WTC11 (cell line): ENCODE data around the gene ACTL8.

ENCODE experiments used
- FOXJ3 ChIP-seq: sonication (generic); formaldehyde crosslinking; IDR thresholded peaks from 2 replicates; pipeline ENCODE4 v1.9.0; 2021; ENCODE audit warnings: missing genetic modification reagents, mild to moderate bottlenecking, borderline replicate concordance
- MXD4 ChIP-seq: fragments of 250-450 bp; sonication (Bioruptor Pico); IDR thresholded peaks from 2 replicates; pipeline ENCODE4 v1.8.0; 2021; ENCODE audit warnings: mild to moderate bottlenecking, moderate library complexity, borderline replicate concordance
- NFE2L1 ChIP-seq: sonication (generic); formaldehyde crosslinking; IDR thresholded peaks from 2 replicates; pipeline ENCODE4 v1.8.1; 2023; ENCODE audit warnings: missing genetic modification reagents
- SP1 ChIP-seq: sonication (generic); formaldehyde crosslinking; conservative IDR thresholded peaks from 2 replicates; pipeline ENCODE4 v1.8.1; 2022; ENCODE audit warnings: missing genetic modification reagents
- TEAD1 ChIP-seq: sonication (generic); formaldehyde crosslinking; IDR thresholded peaks from 2 replicates; pipeline ENCODE4 v1.8.0; 2022; ENCODE audit warnings: mild to moderate bottlenecking, missing genetic modification reagents
- TP53 ChIP-seq: sonication (generic); formaldehyde crosslinking; IDR thresholded peaks from 2 replicates; pipeline ENCODE4 v1.8.1; 2023; ENCODE audit warnings: mild to moderate bottlenecking, missing genetic modification reagents
- TF ChIP-seq, protein P1 (sequence below): sonication (generic); formaldehyde crosslinking; IDR thresholded peaks from 2 replicates; pipeline ENCODE4 v1.8.1; 2022; ENCODE audit warnings: low read depth, missing genetic modification reagents, borderline replicate concordance
- TF ChIP-seq, protein P2 (sequence below): fragments of 200-600 bp; IDR thresholded peaks from 2 replicates; pipeline ENCODE4 v1.8.0; 2022; ENCODE audit warnings: antibody characterized with exemption
- TF ChIP-seq, protein P3 (sequence below): sonication (generic); formaldehyde crosslinking; IDR thresholded peaks from 2 replicates; pipeline ENCODE4 v1.8.1; 2023; ENCODE audit warnings: mild to moderate bottlenecking, missing genetic modification reagents, moderate library complexity
- TF ChIP-seq, protein P4 (sequence below): sonication (generic); formaldehyde crosslinking; IDR thresholded peaks from 2 replicates; pipeline ENCODE4 v1.8.1; 2023; ENCODE audit warnings: mild to moderate bottlenecking, missing genetic modification reagents, moderate library complexity

DNA sequence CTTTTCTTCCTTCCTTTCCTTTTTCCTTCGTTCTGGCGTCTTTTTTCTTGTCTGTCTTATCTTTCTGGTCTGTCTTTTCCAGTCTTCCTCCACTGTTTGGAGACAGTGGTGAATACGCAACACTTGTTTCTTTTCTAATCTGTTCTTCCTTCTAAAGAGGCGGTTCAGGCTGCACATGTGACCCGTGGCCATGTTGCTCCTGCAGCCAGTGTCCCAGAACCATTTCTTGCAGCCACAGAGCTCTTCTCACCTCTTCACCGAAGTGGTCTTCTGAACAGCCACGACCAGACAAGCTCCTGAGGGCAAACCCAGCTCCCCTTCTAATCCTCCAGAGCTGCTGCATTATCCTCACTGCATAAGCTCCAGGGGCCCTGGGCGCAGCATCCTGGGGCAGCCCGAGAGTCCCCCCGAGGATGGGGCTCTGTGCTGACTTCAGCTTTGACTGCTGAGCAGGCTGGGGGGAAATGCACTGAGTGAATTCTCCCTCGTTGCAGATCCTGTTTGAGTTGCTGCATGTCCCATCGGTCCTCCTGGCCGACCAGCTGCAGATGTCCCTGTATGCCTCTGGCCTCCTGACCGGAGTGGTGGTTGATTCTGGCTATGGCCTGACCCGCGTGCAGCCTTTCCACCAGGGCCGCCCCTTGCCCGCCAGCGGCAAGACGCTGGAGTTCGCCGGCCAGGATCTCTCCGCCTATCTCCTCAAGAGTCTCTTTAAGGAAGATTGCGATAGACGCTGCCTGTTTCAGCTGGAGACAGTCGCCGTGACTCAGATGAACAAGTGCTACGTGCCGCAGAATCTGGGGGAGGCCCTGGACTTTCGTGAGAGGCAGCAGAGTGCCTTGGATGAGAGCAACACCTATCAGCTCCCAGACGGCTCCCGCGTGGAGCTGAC lies 70.4 kb downstream of the ACTL8 start:
- TF ChIP-seq FOXJ3 (CRISPR knock-in tag) (no peak), TP53 (CRISPR knock-in tag) (no peak), TEAD1 (CRISPR knock-in tag) (no peak), NFE2L1 (no peak), MXD4 (CRISPR knock-in tag) (no peak), SP1 (CRISPR knock-in tag) (no peak)
- TF ChIP-seq, protein P1, sequence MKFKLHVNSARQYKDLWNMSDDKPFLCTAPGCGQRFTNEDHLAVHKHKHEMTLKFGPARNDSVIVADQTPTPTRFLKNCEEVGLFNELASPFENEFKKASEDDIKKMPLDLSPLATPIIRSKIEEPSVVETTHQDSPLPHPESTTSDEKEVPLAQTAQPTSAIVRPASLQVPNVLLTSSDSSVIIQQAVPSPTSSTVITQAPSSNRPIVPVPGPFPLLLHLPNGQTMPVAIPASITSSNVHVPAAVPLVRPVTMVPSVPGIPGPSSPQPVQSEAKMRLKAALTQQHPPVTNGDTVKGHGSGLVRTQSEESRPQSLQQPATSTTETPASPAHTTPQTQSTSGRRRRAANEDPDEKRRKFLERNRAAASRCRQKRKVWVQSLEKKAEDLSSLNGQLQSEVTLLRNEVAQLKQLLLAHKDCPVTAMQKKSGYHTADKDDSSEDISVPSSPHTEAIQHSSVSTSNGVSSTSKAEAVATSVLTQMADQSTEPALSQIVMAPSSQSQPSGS (CRISPR knock-in tag): no peak
- TF ChIP-seq, protein P2, sequence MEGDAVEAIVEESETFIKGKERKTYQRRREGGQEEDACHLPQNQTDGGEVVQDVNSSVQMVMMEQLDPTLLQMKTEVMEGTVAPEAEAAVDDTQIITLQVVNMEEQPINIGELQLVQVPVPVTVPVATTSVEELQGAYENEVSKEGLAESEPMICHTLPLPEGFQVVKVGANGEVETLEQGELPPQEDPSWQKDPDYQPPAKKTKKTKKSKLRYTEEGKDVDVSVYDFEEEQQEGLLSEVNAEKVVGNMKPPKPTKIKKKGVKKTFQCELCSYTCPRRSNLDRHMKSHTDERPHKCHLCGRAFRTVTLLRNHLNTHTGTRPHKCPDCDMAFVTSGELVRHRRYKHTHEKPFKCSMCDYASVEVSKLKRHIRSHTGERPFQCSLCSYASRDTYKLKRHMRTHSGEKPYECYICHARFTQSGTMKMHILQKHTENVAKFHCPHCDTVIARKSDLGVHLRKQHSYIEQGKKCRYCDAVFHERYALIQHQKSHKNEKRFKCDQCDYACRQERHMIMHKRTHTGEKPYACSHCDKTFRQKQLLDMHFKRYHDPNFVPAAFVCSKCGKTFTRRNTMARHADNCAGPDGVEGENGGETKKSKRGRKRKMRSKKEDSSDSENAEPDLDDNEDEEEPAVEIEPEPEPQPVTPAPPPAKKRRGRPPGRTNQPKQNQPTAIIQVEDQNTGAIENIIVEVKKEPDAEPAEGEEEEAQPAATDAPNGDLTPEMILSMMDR: no peak
- TF ChIP-seq, protein P3, sequence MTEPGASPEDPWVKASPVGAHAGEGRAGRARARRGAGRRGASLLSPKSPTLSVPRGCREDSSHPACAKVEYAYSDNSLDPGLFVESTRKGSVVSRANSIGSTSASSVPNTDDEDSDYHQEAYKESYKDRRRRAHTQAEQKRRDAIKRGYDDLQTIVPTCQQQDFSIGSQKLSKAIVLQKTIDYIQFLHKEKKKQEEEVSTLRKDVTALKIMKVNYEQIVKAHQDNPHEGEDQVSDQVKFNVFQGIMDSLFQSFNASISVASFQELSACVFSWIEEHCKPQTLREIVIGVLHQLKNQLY (CRISPR knock-in tag): no peak
- TF ChIP-seq, protein P4, sequence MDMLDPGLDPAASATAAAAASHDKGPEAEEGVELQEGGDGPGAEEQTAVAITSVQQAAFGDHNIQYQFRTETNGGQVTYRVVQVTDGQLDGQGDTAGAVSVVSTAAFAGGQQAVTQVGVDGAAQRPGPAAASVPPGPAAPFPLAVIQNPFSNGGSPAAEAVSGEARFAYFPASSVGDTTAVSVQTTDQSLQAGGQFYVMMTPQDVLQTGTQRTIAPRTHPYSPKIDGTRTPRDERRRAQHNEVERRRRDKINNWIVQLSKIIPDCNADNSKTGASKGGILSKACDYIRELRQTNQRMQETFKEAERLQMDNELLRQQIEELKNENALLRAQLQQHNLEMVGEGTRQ (CRISPR knock-in tag): peak; percentile 33
